ENCODE results near the gene NR3C1. TPM values are rescaled to one million over a fixed set of nuclear protein-coding genes. Genes with fewer than 3 reads are reported as not detected.

NR3C1 gene
- total RNA-seq, 6 experiments from 2014 or later, result 27.3 to 60.1 (median 47.2) TPM

GRCh38 chr5:143309661-143310431 lies 93.6 kb downstream of the NR3C1 start:
- H3K4me1 ChIP-seq, result no peaks in the 10 kb centered on the region
- H3K27ac ChIP-seq, result no peak overlapping the region
- intact Hi-C loops (cut with DNase I), result no loop called here
- no peaks in the 10 kb centered on the region for H3K27me3 ChIP-seq
- peaks cover 0 to 35% (median 3%) of the 10 kb centered on the region in 4 donors for H3K36me3 ChIP-seq
- WGBS (ENCODE audit: insufficient coverage, low coverage, low lambda C conversion rate, missing lambda C conversion rate), result 91% methylated on average over 7 of the region's 7 CpGs
- H3K4me3 ChIP-seq, result no peak overlapping the region
- H3K9me3 ChIP-seq, result no peaks in the 10 kb centered on the region
- DNase-seq, result no peak
- no peak for ATAC-seq
- TF ChIP-seq POLR2A (IDR thresholded peaks at IDR 0.05), result no peak
- no peak for TF ChIP-seq CTCF (IDR thresholded peaks at IDR 0.05)

DNA sequence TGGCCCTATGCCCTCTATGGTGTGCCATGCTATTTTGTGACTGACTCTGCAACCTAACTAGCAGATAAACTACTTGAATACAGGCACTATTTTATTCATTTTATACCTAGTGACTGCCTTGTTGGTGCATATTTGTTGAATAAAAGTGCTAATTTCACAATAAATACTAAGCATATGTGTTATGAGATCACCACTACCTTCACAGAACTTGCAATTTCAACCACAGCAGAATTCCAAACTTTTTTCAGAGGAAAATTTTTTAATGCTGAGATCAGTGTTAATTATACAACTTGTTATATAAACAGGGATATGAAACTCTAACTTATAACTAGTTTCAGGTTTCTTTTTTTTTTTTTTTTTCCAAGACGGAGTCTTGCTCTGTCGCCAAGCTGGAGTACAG lies 94.8 kb downstream of the NR3C1 start:
- Histone ChIP-seq H3K4me1 (no peaks in the 10 kb centered on the region), H3K9me3 (no peaks in the 10 kb centered on the region), H3K36me3 (peaks cover 0 to 35% (median 3%) of the 10 kb centered on the region in 4 donors), H3K27me3 (no peaks in the 10 kb centered on the region), H3K4me3 (no peak overlapping the region), H3K27ac (no peak overlapping the region)
- ATAC-seq, result no peak
- intact Hi-C loops (cut with DNase I), result no loop called here
- WGBS (ENCODE audit: insufficient coverage, low coverage, low lambda C conversion rate, missing lambda C conversion rate), result 75% methylated on average over 2 of the region's 2 CpGs
- no peak for TF ChIP-seq CTCF (IDR thresholded peaks at IDR 0.05)
- TF ChIP-seq POLR2A (IDR thresholded peaks at IDR 0.05), result no peak
- no peak for DNase-seq

- peaks cover 0 to 20% (median 3%) of the 10 kb centered on the region in 4 donors for H3K36me3 ChIP-seq
- intact Hi-C loops (cut with DNase I), result no loop called here
- DNase-seq (no peak), ATAC-seq (no peak)
- H3K27ac ChIP-seq, result no peak overlapping the region
- TF ChIP-seq POLR2A (IDR thresholded peaks at IDR 0.05) (no peak), CTCF (IDR thresholded peaks at IDR 0.05) (no peak)
- no peaks in the 10 kb centered on the region for H3K9me3 ChIP-seq
- H3K4me3 ChIP-seq, result no peak overlapping the region
- H3K4me1 ChIP-seq, result no peaks in the 10 kb centered on the region
- H3K27me3 ChIP-seq, result no peaks in the 10 kb centered on the region
- 78% methylated on average over 2 of the region's 2 CpGs for WGBS (ENCODE audit: insufficient coverage, low coverage, low lambda C conversion rate, missing lambda C conversion rate)
Observed at GRCh38 chr5:143306040-143306439, 97.4 kb downstream of the NR3C1 start.

DNA sequence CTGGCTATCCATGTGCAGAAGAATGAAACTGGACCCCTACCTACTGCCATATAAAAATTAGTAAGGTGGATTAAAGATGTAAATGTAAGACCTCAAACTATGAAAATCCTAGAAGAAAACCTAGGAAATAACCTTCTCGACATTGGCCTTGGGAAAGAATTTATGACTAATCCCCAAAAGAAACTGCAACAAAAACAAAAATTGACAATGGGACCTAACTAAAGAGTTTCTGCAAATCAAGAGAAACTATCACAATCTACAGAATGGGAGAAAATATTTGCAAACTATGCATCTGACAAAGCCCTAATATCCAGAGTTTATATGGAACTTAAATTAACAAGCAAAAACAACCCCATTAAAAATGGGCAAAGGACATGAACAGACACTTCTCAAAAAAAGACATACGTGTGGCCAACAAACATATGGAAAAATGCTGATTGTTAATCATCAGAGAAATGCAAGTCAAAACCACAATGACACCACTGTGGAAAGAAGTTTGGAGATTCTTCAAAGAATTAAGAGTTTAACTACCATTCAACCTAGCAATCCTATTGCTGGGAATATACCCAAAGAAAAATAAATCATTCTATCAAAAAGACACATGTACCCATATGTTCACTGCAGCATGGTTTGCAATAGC lies 98.5 kb downstream of the NR3C1 start:
- H3K27me3 ChIP-seq, result no peaks in the 10 kb centered on the region
- TF ChIP-seq POLR2A (IDR thresholded peaks at IDR 0.05), result no peak
- no peak for TF ChIP-seq CTCF (IDR thresholded peaks at IDR 0.05)
- WGBS (ENCODE audit: insufficient coverage, low coverage, low lambda C conversion rate, missing lambda C conversion rate), result 91% methylated on average over 2 of the region's 2 CpGs

More for the DNA sequence above, 98.5 kb downstream of the NR3C1 start:
- DNase-seq (no peak), ATAC-seq (no peak)
- Histone ChIP-seq H3K36me3 (peaks cover 0 to 25% (median 6%) of the 10 kb centered on the region in 4 donors), H3K4me1 (no peaks in the 10 kb centered on the region), H3K4me3 (no peak overlapping the region), H3K9me3 (no peaks in the 10 kb centered on the region), H3K27ac (no peak overlapping the region)
- intact Hi-C loops (cut with DNase I), result no loop called here

Data from right lobe of liver (tissue), 6 donors.